Choroid plexus epithelial cell (primary cell): ENCODE results near the gene COL25A1.
"Not testable (repeated sequence)": the region's sequence is repeated elsewhere in the genome, so short reads cannot be mapped to it uniquely, and the experiment has no call there.

Experiments used
- DNase-seq: peaks from one replicate; pipeline ENCODE4 v3.0.0-alpha.2; 2010; ENCODE audit warnings: low read depth
- H3K4me3 ChIP-seq: 2 replicates; pipeline ENCODE4 v1.5.1; 2011; ENCODE audit warnings: low read depth, mild to moderate bottlenecking, control low read depth, low read length, moderate library complexity
- CTCF ChIP-seq: conservative IDR thresholded peaks from 2 replicates; pipeline ENCODE4 v1.5.1; 2011; ENCODE audit warnings: low read depth, mild to moderate bottlenecking, control low read depth, inconsistent platforms, low read length, moderate library complexity

COL25A1 gene

GRCh38 chr4:109147135-109147534 lies 155.3 kb downstream of the COL25A1 start:
- no peak overlapping the region for H3K4me3 ChIP-seq
- TF ChIP-seq CTCF, result no peak
- DNase-seq, result no peak

- H3K4me3 ChIP-seq, result no peak overlapping the region
- DNase-seq, result no peak
- no peak for TF ChIP-seq CTCF
Observed at GRCh38 chr4:109146499-109146898, 156.0 kb downstream of the COL25A1 start.

GRCh38 chr4:109138125-109138524 lies 164.3 kb downstream of the COL25A1 start:
- H3K4me3 ChIP-seq, DNase-seq: not testable (repeated sequence)

GRCh38 chr4:109134921-109135320 lies 167.5 kb downstream of the COL25A1 start:
- DNase-seq, result no peak
- TF ChIP-seq CTCF, result no peak
- no peak overlapping the region for H3K4me3 ChIP-seq

- no peak for DNase-seq
- no peak for TF ChIP-seq CTCF
- no peak overlapping the region for H3K4me3 ChIP-seq
Observed at GRCh38 chr4:109134268-109134667, 168.2 kb downstream of the COL25A1 start.

GRCh38 chr4:109131559-109131958 lies 170.9 kb downstream of the COL25A1 start:
- no peak for DNase-seq
- no peak overlapping the region for H3K4me3 ChIP-seq
- TF ChIP-seq CTCF, result no peak

- H3K4me3 ChIP-seq, result no peak overlapping the region
- DNase-seq, result no peak
- TF ChIP-seq CTCF, result no peak
Observed at GRCh38 chr4:109128589-109128988, 173.9 kb downstream of the COL25A1 start.

- DNase-seq, result no peak
- no peak for TF ChIP-seq CTCF
- H3K4me3 ChIP-seq, result no peak overlapping the region
Observed at GRCh38 chr4:109127866-109128265, 174.6 kb downstream of the COL25A1 start.
